K562 (cell line): Measurements from ENCODE around the gene SLC12A9. TPM values are rescaled to one million over a fixed set of nuclear protein-coding genes. Genes with fewer than 3 reads are reported as not detected.
A peak's percentile ranks its signal among the peaks of the same experiment; 100 is the strongest.

Experiments used
- ADNP ChIP-seq: fragments of 200-800 bp; sonication (Bioruptor generic); IDR thresholded peaks from 2 replicates; pipeline ENCODE4 v1.6.1; 2016; ENCODE audit warnings: missing genetic modification characterization, missing compliant biosample characterization
- ARNT ChIP-seq, 2 experiments: fragments of 450-650 bp; IDR thresholded peaks; 2 replicates each; pipeline ENCODE4 v1.6.1; 2016; ENCODE audit warnings: mild to moderate bottlenecking in 1 of 2
- BHLHE40 ChIP-seq: IDR thresholded peaks from 2 replicates; pipeline ENCODE4 v1.6.1; 2011; ENCODE audit warnings: low read length, improper control_type of control experiment
- EP300 ChIP-seq: IDR thresholded peaks from 2 replicates; pipeline ENCODE4 v1.6.1; 2012; ENCODE audit warnings: low read length, improper control_type of control experiment
- GABPB1 ChIP-seq: sonication (generic); formaldehyde crosslinking; IDR thresholded peaks from 2 replicates; pipeline ENCODE4 v1.8.0; 2022; ENCODE audit warnings: mild to moderate bottlenecking, missing genetic modification reagents
- LEF1 ChIP-seq: fragments of 450-650 bp; IDR thresholded peaks from 2 replicates; pipeline ENCODE4 v1.6.1; 2016; ENCODE audit warnings: mild to moderate bottlenecking
- MBD2 ChIP-seq: sonication (generic); IDR thresholded peaks from 2 replicates; pipeline ENCODE4 v1.6.1; 2016; ENCODE audit warnings: low read depth, borderline replicate concordance
- RFX1 ChIP-seq: fragments of 450-650 bp; IDR thresholded peaks from 2 replicates; pipeline ENCODE4 v1.6.1; 2016; ENCODE audit warnings: mild to moderate bottlenecking, moderate library complexity
- ZBTB7A ChIP-seq: IDR thresholded peaks from 2 replicates; pipeline ENCODE4 v1.6.1; 2011; ENCODE audit warnings: low read depth, mild to moderate bottlenecking, low read length, moderate library complexity, borderline replicate concordance; ENCODE audit not compliant: control insufficient read depth
- ZKSCAN1 ChIP-seq: fragments of 150-350 bp; IDR thresholded peaks from 2 replicates; pipeline ENCODE4 v1.6.1; 2016; ENCODE audit warnings: low read depth, low read length
- ZNF436 ChIP-seq: fragments of 250-450, 450-650 bp; sonication (Bioruptor Pico); formaldehyde crosslinking; IDR thresholded peaks from 2 replicates; pipeline ENCODE4 v1.7.0; 2020; ENCODE audit warnings: mild to moderate bottlenecking
- polyA plus RNA-seq, 8 experiments: library from polyadenylated mRNA; depleted of rRNA in 4 of 8; stranded (reverse) in 5 of 8; unstranded in 3 of 8; fragments of >200 nt; fragmentation: Nextera tagmentation in 2 of 8; fragmentation: Illumina TruSeq in 1 of 8; extraction: Ambion mirVana in 2 of 8; extraction: Trizol in 1 of 8; gene quantifications; 2 replicates each; pipeline versions ENCODE4 v1.2.1 to v1.2.3, GENCODE V29; 2011 to 2014; ENCODE audit warnings: inconsistent platforms in 1 of 8, missing spikeins in 1 of 8
- total RNA-seq, 7 experiments: library from RNA; depleted of rRNA in 6 of 7; stranded (reverse); fragments of >200 nt in 6 of 7; fragmentation: Illumina TruSeq in 2 of 7; extraction: Trizol in 2 of 7; gene quantifications; 2 replicates each; pipeline versions ENCODE4 v1.2.1 to v1.2.3, GENCODE V29; 2011 to 2021; ENCODE audit warnings: low replicate concordance in 1 of 7
- TF ChIP-seq, protein P1 (sequence below): fragments of 450-650 bp; formaldehyde crosslinking; IDR thresholded peaks from 2 replicates; pipeline ENCODE4 v1.4.0; 2022; ENCODE audit warnings: missing genetic modification characterization
- TF ChIP-seq, protein P2 (sequence below): fragments of 450-650 bp; IDR thresholded peaks from 2 replicates; pipeline ENCODE4 v1.6.1; 2016; ENCODE audit warnings: antibody characterized with exemption
- TF ChIP-seq, protein P3 (sequence below): fragments of 450-650 bp; IDR thresholded peaks from 2 replicates; pipeline ENCODE4 v1.6.1; 2016; ENCODE audit warnings: mild to moderate bottlenecking, moderate library complexity

Gene SLC12A9
- total and polyA plus RNA-seq, 9 of the 15 experiments (the other 6 are each of a cell fraction or from before 2014, with no cell fraction given) = 0.06 to 20.2 (median 10.7) TPM

DNA sequence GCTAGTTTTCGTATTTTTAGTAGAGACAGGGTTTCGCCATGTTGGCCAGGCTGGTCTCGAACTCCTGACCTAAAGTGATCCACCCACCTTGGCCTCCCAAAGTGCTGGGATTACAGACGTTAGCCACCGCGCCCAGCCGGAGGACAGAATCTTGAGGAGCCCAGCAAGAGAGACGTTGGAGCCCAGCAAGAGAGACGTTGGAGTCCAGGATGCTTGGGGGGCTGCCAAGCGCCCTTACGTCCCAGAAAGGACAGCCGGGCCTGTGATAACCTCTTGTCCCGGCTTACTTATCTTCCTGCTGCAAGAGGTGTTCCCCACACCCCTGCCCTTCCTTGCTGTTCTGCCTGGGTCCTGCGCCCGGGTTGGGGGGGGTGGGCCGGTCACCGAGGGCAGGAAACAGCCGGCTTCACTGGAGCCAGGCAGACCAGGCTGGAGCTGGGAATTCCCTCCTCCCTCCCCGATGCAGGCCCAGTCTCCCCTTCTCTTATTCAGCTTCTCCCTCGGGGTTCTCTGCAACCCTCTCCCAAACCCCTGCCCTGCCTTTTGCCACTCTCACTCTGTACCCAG, 23.3 kb upstream of the SLC12A9 start (continued):
- TF ChIP-seq ZBTB7A = peak; percentile 95; the same call in 1 of the 2 replicates
- TF ChIP-seq, protein P1, sequence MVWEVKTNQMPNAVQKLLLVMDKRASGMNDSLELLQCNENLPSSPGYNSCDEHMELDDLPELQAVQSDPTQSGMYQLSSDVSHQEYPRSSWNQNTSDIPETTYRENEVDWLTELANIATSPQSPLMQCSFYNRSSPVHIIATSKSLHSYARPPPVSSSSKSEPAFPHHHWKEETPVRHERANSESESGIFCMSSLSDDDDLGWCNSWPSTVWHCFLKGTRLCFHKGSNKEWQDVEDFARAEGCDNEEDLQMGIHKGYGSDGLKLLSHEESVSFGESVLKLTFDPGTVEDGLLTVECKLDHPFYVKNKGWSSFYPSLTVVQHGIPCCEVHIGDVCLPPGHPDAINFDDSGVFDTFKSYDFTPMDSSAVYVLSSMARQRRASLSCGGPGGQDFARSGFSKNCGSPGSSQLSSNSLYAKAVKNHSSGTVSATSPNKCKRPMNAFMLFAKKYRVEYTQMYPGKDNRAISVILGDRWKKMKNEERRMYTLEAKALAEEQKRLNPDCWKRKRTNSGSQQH (CRISPR knock-in tag) = no peak
- TF ChIP-seq MBD2 = 0 out of 2 replicates have a peak, but pooled peaks have one; percentile 67
- peak; percentile 44 to 50; a peak in 1 of 4 replicates for TF ChIP-seq ARNT (IDR thresholded peaks at IDR 0.05)
- peak; percentile 22; the same call in 1 of the 2 replicates for TF ChIP-seq ZKSCAN1
- TF ChIP-seq, protein P2, sequence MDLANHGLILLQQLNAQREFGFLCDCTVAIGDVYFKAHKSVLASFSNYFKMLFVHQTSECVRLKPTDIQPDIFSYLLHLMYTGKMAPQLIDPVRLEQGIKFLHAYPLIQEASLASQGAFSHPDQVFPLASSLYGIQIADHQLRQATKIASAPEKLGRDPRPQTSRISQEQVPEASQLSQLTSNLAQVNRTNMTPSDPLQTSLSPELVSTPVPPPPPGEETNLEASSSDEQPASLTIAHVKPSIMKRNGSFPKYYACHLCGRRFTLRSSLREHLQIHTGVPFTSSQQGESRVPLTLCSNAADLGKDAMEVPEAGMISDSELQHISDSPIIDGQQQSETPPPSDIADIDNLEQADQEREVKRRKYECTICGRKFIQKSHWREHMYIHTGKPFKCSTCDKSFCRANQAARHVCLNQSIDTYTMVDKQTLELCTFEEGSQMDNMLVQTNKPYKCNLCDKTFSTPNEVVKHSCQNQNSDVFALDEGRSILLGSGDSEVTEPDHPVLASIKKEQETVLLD = 0 out of 2 replicates have a peak, but pooled peaks have one; percentile 55
- TF ChIP-seq, protein P3, sequence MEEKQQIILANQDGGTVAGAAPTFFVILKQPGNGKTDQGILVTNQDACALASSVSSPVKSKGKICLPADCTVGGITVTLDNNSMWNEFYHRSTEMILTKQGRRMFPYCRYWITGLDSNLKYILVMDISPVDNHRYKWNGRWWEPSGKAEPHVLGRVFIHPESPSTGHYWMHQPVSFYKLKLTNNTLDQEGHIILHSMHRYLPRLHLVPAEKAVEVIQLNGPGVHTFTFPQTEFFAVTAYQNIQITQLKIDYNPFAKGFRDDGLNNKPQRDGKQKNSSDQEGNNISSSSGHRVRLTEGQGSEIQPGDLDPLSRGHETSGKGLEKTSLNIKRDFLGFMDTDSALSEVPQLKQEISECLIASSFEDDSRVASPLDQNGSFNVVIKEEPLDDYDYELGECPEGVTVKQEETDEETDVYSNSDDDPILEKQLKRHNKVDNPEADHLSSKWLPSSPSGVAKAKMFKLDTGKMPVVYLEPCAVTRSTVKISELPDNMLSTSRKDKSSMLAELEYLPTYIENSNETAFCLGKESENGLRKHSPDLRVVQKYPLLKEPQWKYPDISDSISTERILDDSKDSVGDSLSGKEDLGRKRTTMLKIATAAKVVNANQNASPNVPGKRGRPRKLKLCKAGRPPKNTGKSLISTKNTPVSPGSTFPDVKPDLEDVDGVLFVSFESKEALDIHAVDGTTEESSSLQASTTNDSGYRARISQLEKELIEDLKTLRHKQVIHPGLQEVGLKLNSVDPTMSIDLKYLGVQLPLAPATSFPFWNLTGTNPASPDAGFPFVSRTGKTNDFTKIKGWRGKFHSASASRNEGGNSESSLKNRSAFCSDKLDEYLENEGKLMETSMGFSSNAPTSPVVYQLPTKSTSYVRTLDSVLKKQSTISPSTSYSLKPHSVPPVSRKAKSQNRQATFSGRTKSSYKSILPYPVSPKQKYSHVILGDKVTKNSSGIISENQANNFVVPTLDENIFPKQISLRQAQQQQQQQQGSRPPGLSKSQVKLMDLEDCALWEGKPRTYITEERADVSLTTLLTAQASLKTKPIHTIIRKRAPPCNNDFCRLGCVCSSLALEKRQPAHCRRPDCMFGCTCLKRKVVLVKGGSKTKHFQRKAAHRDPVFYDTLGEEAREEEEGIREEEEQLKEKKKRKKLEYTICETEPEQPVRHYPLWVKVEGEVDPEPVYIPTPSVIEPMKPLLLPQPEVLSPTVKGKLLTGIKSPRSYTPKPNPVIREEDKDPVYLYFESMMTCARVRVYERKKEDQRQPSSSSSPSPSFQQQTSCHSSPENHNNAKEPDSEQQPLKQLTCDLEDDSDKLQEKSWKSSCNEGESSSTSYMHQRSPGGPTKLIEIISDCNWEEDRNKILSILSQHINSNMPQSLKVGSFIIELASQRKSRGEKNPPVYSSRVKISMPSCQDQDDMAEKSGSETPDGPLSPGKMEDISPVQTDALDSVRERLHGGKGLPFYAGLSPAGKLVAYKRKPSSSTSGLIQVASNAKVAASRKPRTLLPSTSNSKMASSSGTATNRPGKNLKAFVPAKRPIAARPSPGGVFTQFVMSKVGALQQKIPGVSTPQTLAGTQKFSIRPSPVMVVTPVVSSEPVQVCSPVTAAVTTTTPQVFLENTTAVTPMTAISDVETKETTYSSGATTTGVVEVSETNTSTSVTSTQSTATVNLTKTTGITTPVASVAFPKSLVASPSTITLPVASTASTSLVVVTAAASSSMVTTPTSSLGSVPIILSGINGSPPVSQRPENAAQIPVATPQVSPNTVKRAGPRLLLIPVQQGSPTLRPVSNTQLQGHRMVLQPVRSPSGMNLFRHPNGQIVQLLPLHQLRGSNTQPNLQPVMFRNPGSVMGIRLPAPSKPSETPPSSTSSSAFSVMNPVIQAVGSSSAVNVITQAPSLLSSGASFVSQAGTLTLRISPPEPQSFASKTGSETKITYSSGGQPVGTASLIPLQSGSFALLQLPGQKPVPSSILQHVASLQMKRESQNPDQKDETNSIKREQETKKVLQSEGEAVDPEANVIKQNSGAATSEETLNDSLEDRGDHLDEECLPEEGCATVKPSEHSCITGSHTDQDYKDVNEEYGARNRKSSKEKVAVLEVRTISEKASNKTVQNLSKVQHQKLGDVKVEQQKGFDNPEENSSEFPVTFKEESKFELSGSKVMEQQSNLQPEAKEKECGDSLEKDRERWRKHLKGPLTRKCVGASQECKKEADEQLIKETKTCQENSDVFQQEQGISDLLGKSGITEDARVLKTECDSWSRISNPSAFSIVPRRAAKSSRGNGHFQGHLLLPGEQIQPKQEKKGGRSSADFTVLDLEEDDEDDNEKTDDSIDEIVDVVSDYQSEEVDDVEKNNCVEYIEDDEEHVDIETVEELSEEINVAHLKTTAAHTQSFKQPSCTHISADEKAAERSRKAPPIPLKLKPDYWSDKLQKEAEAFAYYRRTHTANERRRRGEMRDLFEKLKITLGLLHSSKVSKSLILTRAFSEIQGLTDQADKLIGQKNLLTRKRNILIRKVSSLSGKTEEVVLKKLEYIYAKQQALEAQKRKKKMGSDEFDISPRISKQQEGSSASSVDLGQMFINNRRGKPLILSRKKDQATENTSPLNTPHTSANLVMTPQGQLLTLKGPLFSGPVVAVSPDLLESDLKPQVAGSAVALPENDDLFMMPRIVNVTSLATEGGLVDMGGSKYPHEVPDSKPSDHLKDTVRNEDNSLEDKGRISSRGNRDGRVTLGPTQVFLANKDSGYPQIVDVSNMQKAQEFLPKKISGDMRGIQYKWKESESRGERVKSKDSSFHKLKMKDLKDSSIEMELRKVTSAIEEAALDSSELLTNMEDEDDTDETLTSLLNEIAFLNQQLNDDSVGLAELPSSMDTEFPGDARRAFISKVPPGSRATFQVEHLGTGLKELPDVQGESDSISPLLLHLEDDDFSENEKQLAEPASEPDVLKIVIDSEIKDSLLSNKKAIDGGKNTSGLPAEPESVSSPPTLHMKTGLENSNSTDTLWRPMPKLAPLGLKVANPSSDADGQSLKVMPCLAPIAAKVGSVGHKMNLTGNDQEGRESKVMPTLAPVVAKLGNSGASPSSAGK = no peak
- TF ChIP-seq EP300 = peak; percentile 89
- peak; percentile 97 for TF ChIP-seq ADNP (tag)
- no peak for TF ChIP-seq RFX1
- peak; percentile 29; the same call in 1 of the 2 replicates for TF ChIP-seq BHLHE40
- no peak for TF ChIP-seq ZNF436
- peak; percentile 79 for TF ChIP-seq LEF1
- TF ChIP-seq GABPB1 (CRISPR knock-in tag) = 0 out of 2 replicates have a peak, but pooled peaks have one; percentile 49
